T1000 (cell line): ENCODE measurements around the gene APOBEC3H.
"Not testable (repeated sequence)": the region's sequence is repeated elsewhere in the genome, so short reads cannot be mapped to it uniquely, and the experiment has no call there.

Experiments
- DNase-seq: peaks from one replicate; lab custom pipeline; 2025; ENCODE audit warnings: mixed read lengths; lab: John Stamatoyannopoulos, UW

The APOBEC3H gene

DNA sequence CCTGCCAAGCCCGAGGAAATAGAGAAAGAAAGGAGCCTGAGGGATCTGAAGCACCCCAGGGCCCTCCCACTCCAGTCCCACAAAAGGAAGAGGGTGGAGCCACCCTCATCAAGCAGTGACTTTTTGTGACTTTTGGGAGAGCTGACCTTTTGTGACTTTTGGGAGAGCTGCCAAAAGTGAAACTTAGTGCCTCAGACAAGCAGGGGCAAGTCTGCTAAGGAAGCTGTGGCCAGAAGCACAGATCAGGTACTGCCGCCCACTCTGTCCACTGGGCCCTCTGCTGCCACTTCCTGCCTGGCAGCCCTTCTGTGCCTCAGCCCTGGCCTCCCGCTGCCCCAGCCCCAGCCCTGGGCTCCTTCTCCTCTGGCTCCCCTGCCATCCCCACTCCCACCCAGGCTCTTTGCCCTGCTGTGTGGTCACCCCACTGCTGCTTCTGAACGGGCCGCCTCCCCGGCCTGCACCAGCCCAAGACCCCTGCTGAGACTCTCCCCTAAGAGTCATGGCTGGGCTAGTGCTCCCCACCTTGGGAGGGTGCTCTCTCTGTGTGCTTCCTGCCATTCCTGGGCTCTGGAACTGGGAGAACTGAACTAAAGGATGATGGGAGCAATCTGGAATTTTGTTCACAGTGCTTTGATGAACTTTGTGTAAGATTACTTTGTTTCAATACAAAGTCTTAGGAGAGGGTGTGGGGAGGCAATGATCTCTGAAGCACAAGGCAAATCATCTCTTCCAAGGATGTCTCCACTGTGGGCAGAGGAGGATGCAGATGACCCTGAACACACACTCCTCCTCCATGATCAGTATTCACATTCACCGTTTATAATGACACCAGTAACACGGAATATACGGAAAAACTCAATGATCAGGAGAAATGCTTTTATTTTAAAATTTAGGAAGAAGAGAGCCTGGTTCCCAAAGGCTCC, at the start of gene APOBEC3H:
TSS of gene APOBEC3H (plus strand) at position 147 of the 923 bp plus-strand sequence. CDS start 3,035 bp downstream, outside the sequence.
- DNase-seq, result no peak

DNA sequence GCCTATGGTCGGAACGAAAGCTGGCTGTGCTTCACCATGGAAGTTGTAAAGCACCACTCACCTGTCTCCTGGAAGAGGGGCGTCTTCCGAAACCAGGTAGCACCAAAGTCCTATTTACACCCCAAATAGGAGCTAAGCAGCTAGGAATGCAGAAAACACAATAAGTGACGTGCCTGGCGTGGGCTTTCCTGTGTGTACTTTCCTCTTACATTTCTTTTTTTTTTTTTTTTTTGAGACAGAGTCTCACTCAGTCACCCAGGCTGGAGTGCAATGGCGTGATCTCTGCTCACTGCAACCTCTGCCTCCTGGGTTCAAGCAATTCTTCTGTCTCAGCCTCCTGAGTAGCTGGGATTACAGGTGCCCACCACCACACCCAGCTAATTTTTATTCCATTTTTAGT, 47.6 kb upstream of the APOBEC3H start:
- DNase-seq, result not testable (repeated sequence)

DNA sequence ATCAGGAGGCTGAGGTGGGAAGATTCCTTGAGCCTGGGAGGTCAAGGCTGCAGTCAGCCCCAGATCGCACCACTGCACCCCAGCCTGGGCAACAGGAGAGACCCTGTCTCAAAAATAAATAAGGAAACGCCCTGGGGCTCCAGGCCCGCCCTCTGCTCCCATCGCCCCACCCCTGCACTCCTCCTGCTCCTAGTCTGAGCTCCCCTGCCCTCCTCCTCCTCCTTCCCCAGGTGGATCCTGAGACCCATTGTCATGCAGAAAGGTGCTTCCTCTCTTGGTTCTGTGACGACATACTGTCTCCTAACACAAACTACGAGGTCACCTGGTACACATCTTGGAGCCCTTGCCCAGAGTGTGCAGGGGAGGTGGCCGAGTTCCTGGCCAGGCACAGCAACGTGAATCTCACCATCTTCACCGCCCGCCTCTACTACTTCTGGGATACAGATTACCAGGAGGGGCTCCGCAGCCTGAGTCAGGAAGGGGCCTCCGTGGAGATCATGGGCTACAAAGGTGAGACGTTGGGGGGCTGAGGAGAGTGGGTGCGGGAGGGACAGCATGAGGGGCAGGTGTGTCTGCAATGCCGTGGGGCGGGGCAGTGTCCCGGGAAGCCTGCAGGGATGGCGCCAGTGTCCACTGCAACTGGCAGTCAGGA, 45.1 kb upstream of the APOBEC3H start:
- not testable (repeated sequence) for DNase-seq

DNA sequence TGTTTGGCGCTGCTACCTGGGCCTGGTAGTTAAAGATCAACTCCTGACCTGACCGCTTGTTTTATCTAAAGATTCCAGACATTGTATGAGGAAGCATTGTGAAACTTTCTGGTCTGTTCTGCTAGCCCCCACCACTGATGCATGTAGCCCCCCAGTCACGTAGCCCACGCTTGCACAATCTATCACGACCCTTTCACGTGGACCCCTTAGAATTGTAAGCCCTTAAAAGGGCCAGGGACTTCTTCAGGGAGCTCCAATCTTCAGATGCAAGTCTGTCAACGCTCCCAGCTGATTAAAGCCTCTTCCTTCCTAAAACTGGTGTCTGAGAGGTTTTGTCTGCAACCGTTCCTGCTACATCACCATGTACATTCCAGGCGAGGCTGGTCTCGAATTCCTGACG, 41.4 kb upstream of the APOBEC3H start:
- no peak for DNase-seq

DNA sequence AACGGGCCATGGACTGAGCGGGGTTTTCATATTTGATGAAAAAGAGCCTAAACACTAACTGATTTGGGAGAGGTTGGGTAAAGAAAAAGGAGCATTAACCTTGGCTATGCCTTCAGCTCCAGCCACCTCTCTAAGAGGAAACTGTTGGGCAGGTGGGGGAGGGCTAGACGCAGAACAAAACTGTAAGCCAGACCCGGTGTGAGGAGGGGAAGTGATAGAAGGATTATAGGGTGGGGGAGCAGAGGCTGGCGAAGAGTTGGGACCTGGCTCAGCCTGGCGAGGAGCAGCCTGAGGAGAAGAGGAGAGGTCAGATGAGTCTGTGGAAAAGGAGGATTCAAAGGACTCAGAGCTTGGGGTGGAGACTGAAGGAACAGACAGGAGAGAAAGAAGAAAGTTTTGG, 35.8 kb upstream of the APOBEC3H start:
- DNase-seq, result not testable (repeated sequence)

DNA sequence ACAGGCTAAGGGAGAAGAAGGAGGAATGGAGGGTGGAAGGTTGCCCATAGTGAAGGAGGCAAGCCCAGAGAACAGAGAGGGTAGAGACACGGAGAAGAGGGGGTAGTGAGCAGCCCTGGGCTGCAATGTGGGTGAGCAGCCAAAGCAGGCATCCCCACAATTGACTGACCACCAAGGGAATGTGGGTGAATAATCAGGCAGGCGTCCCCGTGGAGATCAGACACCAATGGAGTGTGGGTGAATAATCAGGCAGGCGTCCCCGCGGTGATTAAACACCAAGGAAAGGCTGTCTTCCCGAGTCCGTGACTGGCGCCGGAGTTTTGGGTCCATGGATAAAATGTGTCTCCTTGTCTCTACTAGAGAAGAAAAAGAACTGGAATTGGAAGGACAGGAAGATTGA, 35.1 kb upstream of the APOBEC3H start:
- DNase-seq, result not testable (repeated sequence)

DNA sequence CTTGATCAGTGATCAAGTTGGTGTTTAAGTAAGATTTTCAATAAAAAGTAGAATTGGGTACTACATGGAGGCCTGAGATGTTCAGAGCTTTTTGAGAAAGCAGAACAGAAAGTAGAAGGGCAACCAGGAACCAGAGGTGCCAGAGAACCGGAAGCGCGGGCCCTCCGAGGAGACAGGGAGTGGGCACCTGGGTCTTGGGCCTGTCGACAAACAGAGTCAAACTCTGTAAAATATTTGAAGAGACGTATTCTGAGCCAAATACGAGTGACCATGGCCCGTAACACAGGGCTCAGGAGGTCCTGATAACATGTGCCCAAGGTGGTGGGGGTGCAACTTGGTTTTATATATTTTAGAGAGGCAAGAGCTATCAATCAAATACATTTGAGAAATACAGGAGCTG, 33.1 kb upstream of the APOBEC3H start:
- DNase-seq, result not testable (repeated sequence)

DNA sequence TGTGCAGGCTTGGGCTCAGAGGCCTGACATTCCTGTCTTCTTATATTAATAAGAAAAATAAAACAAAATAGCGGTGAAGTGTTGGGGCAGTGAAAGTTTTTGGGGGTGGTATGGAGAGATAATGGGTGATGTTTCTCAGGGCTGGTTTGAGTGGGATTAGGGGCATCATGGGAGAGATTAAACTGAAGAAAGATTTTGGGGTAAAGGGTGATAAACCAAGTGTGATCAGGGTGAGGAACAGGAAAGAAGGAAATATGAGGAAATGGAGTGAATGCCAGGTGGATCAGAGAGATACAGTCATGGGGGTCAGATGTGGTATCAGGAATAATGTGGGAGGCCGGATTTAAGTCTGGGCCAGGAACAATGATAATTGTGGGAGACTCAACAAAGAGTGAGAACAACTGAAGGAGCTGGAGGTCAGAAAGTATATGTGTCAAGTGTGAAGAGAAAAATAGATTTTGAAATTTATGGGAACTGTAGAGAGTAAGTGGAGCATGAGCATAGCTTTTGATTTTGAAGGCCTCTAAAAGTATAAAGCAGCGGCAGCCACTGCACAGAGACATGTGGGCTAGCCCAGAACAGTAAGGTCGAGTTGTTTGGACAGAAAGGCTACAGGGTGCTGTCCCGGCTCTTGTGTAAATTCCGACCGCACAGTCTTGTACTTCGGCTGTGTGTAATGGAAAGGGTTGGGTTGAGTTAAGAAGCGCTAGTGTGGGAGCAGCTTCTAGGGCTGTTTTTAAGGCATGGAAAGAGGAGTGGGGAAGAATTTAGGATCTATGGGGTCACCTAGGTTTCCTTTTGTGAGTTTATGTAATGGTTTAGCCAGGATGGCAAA, 30.4 kb upstream of the APOBEC3H start:
- DNase-seq, result not testable (repeated sequence)

DNA sequence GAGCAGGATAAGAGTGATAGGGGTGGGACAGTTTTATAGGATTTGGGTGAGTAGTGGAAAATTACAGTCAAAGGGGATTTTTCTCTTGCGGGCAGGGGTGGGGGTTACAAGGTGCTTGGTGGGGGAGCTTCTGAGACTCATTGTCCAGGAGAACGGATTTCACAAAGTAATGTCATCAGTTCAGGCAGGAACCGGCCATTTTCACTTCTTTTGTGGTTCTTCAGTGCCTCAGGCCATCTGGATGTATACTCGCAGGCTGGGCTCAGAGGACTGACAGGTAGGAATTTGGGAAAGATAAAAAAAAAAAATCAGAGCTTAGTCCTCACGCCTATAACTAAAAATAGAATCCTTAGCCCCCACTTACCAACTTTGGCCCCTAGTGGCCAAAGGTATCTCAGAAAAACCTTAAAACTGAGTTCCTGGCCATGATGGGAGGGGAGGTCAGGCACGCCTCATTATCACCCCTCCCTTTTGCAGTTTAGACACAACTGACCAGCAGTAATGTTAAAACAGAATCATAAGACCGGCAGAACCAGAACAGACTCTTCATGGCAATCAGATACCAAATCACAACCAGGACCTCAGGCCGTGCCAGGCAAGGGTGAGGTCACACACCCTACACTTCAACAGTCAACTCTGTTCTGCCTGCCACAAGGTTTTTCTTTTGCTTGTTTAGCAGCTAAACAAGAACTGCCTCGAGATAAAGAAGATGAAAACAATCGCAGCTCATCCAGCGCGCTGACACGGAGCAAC, 28.8 kb upstream of the APOBEC3H start:
- DNase-seq, result no peak

DNA sequence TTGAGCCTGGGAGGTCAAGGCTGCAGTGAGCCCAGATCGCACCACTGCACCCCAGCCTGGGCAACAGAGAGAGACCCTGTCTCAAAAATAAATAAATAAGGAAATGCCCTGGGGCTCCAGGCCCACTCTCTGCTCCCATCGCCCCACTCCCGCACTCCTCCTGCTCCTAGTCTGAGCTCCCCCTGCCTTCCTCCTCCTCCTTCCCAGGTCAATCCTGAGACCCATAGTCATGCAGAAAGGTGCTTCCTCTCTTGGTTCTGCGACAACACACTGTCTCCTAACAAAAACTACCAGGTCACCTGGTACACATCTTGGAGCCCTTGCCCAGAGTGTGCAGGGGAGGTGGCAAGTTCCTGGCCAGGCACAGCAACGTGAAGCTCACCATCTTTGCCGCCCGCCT, 26.9 kb upstream of the APOBEC3H start:
- DNase-seq, result no peak

DNA sequence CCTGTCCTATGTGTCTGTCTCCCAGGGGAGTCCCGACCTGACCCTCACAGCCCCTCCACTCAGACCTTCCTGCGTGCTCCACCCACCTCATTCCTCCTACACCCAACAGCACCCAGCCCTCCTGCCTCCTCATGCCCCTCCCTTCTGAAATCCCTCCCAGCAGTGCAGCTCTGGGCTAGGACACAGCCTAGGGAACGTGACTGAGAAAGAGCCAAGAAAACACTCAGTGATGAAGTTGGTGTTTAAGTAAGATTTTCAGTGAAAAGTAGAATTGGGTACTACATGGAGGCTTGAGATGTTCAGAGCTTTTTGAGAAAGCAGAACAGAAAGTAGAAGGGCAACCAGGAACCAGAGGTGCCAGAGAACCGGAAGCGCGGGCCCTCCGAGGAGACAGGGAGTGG, 24.5 kb upstream of the APOBEC3H start:
- DNase-seq, result not testable (repeated sequence)

DNA sequence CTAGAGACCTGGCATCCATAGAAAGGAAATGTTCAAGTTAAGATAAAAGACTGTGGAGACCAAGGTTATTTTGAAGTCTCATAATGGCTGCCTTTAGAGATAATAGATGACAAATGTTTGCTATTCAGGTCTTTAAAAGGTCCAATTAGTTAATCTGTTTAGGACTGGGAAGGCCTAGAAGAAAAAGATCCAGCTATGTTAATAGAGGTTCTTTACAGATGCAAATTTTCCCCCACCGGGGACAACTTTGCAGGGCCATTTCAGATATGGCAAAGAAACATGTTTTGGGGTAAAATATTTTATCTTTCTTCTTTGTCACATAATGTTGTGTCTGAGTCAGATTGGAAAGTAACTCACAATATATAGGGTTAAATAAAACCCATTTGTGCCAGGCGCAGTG, 23.1 kb upstream of the APOBEC3H start:
- no peak for DNase-seq

DNA sequence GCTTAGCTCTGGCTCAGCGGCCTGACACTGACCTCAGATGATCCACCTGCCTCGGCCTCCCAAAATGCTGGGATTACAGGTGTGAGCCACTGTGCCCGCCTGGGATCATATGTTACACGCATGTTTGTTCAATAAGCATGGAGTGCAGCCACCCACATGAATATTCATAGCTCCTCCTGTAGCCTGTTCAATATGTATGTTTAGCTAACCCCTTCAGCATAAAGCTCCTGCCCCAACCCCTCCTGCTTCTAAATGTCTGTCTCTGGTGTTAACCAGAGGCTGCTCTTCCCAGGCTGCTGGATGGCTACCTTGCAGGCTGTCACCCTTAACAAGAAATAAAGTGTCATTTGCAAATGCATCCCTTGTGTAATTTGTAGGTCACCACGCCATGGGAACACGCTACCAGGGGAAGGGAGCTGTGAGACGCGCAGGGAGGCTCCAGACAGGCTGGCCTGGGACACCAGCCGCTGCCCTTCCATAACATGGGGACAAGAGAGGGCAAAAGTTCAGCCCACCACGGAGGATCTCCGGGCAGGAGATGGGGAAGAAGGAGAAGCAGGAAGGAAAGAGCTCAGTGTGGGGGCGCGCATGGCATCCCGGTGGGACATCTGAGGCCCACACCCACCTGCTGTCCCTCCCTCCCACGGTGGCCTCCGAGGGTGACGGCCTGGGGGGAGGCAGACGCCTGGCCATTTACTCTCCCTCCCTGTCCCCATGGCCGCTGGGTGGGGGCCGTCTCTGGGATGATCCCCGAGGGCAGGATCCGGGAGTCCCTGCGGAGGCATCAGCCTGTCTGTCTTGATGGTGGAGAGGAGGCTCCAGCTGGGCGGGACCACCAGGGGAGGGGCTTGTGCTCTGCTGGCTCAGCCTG, 20.7 kb upstream of the APOBEC3H start:
- not testable (repeated sequence) for DNase-seq

DNA sequence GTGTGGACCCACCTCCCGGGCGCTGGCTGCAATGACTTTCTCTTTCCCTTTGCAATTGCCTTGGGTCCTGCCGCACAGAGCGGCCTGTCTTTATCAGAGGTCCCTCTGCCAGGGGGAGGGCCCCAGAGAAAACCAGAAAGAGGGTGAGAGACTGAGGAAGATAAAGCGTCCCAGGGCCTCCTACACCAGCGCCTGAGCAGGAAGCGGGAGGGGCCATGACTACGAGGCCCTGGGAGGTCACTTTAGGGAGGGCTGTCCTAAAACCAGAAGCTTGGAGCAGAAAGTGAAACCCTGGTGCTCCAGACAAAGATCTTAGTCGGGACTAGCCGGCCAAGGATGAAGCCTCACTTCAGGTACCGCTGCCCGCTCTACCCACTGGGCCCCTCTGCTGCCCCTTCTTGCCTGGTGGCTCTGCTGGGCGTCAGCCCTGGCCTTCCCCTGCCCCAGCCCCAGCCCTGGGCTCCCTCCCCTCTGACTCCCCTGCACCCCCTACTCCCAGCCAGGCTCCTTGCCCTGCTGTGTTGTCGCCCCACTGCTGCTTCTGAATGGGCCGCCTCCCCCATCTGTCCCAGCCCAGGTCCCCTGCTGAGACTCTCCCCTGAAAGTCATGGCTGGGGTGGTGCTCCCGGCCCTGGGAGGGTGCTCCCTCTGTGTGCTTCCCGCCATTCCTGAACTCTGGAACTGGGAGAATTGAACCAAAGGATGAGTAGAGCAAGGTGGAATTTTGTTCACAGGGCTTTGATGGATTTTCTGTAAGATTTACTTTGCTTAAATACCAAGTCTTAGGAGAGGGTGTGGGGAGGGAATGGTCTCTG, 19.8 kb upstream of the APOBEC3H start, which contains the start of gene APOBEC3G:
TSS of gene APOBEC3G (plus strand) at position 250 of the 815 bp plus-strand sequence. CDS start at position 337, 87 bp downstream.
- DNase-seq, result not testable (repeated sequence)

DNA sequence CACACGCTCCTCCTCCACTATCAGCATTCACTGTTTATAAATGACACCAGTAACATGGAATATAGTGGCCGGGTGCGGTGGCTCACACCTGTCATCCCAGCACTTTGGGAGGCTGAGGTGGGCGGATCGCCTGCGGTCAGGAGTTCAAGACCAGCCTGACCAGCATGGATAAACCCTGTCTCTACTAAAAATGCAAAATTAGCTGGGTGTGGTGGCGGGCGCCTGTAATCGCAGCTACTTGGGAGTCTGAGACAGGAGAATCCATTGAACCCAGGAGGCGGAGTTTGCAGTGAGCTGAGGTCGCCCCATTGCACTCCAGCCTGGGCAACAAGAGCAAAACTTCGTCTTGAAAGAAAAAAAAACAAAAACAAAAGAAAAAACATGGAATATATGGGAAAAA, 19.1 kb upstream of the APOBEC3H start:
- DNase-seq, result not testable (repeated sequence)

DNA sequence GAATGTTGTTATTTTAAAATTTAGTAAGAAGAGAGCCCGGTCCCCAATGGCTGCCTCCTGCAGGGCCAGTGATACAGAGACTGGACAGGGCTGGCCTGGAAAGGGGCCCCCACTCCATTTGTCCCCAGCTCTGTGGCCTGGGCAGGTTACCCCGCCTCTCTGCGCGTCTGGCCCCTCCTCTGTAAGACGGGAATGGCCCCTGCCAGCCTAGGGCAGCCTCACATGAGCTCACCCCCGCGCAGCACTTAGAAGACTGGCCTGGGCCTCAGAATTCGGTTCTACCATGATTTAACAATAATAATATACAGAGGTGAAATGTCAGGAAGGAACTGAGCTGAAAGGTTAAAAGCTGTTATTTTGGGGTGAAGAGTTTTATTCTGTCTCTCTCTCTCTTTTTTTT, 18.7 kb upstream of the APOBEC3H start:
- DNase-seq, result no peak

DNA sequence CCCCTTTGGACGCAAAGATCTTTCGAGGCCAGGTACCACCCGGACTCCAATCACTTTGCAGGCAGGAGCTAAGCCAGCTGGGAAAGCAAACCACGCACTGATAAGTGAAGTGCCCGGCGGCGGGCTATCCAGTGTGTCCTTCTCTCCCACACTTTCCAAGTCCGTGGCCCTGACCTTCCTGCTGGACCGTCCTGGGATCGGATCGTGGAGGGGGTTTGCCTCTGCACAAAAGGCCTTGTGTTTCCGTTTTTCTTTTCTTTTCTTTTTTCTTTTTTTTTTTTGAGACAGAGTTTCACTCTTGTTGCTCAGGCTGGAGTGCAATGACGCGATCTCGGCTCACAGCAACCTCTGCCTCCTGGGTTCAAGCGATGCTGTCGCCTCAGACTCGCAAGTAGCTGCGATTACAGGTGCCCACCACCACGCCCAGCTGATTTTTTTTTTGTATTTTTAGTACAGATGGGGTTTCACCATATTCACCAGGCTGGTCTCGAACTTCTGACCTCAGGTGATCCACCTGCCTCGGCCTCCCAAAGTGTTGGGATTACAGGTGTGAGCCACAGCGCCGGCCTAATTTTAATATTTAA, 17.9 kb upstream of the APOBEC3H start:
- not testable (repeated sequence) for DNase-seq

DNA sequence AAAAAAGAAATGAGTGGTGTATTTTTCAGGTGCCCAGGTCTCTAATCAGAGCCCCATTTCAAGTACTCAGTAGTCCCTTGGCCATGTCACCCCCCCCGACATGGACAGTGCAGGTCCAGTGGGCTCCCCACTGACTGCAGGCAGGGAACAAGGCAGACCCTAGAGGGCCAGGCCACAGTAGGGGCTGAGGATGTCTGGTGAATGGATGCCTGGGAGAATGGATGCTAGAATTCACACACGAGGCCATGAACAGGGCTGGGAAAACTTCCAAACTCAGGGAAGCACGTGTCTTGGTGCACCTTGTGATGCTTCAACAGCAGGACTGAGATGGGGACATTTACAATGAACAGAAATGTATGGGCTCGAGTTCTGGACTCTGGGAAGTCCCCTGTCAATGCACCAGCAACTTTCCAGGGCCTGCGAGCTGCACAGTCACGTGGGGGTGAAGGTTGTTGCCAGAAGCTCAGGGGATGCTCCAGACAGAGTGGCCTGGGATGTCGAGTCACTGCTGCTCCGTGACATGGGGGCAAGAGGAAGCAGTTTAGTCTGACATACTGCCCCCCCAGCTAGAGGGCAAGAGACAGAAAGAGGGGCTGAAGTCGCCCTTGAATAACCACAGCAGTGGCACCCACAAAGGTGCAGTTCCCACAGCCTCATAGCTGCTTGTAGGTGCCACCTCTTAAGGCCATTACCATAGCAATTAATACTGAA, 16.8 kb upstream of the APOBEC3H start:
- no peak for DNase-seq
